ENCODE results near the gene RERE. TPM values are rescaled to one million over a fixed set of nuclear protein-coding genes. Genes with fewer than 3 reads are reported as not detected.

The RERE gene
- total RNA-seq, 2 donors from 2014 or later, result 144 to 174 TPM

GRCh38 chr1:8565802-8566201, 251.6 kb downstream of the RERE start:
- DNase-seq (ENCODE audit: low spot score) (no peak), ATAC-seq (ENCODE audit: insufficient number of reproducible peaks, low FRiP score, low read depth) (no peak)
- no peak for TF ChIP-seq CTCF (IDR thresholded peaks at IDR 0.05)
- Histone ChIP-seq H3K36me3 (no peaks in the 10 kb centered on the region), H3K9me3 (no peaks in the 10 kb centered on the region), H3K27ac (no peak overlapping the region), H3K4me3 (no peak overlapping the region), H3K4me1 (ENCODE audit: control insufficient read depth in 1 of 2, low read depth in 2 of 2) (peaks cover 3 to 21% of the 10 kb centered on the region in 2 donors), H3K27me3 (replicated peaks; ENCODE audit: insufficient read depth) (no peaks in the 10 kb centered on the region)

DNA sequence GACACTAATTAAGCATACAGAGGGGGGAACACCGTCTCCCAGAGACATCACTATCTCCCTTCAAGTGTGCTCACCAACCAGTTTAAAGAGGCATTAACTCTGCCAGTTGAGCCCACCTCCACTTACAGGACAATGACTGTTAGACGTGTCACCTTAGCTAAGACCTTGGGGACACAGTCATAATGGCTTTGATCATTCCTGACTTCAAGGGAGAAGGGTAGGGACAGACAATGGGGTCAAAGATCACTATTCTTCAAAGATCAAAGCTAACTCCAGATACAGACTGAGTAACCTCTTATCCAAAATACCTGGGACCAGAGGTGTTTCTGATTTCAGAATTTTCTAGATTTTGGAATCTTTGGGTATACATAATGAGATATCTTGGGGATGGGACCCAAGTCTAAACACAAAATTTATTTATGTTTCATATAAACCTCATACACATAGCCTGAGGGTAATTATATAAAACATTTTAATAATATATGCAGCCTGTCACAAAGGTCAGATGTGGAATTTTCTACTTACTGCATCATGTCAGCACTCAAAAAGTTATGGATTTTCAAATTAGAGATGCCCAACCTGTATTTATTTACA, 253.4 kb downstream of the RERE start:
- Histone ChIP-seq H3K4me1 (ENCODE audit: control insufficient read depth in 1 of 2, low read depth in 2 of 2) (peaks cover 0 to 12% of the 10 kb centered on the region in 2 donors), H3K36me3 (no peaks in the 10 kb centered on the region), H3K4me3 (no peak overlapping the region), H3K9me3 (no peaks in the 10 kb centered on the region), H3K27me3 (replicated peaks; ENCODE audit: insufficient read depth) (no peaks in the 10 kb centered on the region), H3K27ac (no peak overlapping the region)
- DNase-seq (ENCODE audit: low spot score) (no peak), ATAC-seq (ENCODE audit: insufficient number of reproducible peaks, low FRiP score, low read depth) (no peak)
- TF ChIP-seq CTCF (IDR thresholded peaks at IDR 0.05), result no peak

DNA sequence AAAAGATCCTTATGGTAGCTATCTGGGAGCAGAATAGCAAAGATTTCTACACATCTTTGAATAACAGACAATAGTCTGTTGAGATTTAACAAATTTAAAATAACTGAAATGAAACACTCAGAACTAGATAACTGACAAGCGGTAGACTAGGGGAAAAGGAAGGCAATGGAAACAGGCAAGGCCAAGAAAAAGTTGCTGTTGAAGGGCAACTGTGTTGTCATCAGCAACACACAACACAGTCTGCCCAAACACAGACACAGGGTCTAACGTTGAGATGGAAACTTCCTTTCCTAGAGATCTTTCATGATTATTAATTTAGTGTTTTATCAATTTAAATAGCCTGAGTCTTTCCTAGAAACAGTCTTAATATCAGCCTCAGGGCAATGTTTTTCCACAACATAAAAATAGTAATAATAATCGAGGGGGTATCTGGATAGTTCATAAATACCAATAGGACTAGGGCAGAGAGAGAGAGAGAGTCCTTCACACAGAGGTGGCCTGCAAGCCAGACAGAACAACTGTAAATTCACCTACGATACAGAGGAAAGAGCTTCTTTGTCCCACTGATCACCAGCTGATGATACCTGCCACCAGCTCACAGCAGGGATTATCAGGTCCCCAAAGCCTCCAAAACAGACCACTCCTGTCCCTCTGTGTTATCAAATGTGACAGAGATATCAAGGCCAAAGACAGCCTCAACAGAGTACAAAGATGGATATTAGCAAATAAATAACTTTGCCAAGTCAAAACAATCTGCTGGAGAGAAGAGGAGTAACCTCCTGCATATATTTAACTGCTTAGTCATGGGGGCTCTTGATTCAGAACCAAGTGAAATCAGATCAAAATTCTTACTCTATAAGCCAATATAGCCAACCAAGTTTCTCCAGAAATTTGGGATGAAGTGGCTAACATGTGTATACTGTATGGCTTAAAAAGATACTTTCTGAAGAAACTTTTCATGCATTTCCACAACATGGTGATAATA, 254.3 kb downstream of the RERE start:
- no peak for TF ChIP-seq CTCF (IDR thresholded peaks at IDR 0.05)
- H3K27ac ChIP-seq, result no peak overlapping the region
- no peaks in the 10 kb centered on the region for H3K9me3 ChIP-seq
- no peaks in the 10 kb centered on the region for H3K27me3 ChIP-seq (replicated peaks; ENCODE audit: insufficient read depth)
- no peaks in the 10 kb centered on the region for H3K36me3 ChIP-seq
- DNase-seq (ENCODE audit: low spot score) (no peak), ATAC-seq (ENCODE audit: insufficient number of reproducible peaks, low FRiP score, low read depth) (no peak)
- no peak overlapping the region for H3K4me3 ChIP-seq
- peaks cover 0 to 12% of the 10 kb centered on the region in 2 donors for H3K4me1 ChIP-seq (ENCODE audit: control insufficient read depth in 1 of 2, low read depth in 2 of 2)

DNA sequence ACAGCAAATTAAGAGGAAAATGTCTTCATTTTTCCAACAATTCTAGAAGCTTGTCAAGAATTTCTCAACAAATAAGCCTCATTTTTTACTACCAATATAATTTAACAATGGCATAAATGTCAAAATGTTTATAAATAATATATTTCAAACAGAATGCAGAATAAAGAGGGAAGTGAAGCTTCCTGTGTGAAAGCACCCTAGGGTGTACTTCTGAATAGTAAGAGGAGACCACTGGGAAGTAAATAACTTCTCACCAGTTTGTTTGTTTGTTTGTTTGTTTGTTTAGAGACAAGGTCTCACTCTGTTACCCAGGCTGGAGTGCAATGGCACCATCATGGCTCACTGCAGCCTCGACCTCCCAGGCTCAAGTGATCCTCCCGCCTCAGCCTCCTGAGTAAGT, 255.2 kb downstream of the RERE start:
- Histone ChIP-seq H3K36me3 (no peaks in the 10 kb centered on the region), H3K27ac (no peak overlapping the region)
- no peak for TF ChIP-seq CTCF (IDR thresholded peaks at IDR 0.05)

More for the DNA sequence above, 255.2 kb downstream of the RERE start:
- Histone ChIP-seq H3K4me3 (no peak overlapping the region), H3K9me3 (no peaks in the 10 kb centered on the region), H3K4me1 (ENCODE audit: control insufficient read depth in 1 of 2, low read depth in 2 of 2) (peaks cover 0 to 12% of the 10 kb centered on the region in 2 donors), H3K27me3 (replicated peaks; ENCODE audit: insufficient read depth) (no peaks in the 10 kb centered on the region)
- DNase-seq (ENCODE audit: low spot score), result no peak
- ATAC-seq (ENCODE audit: insufficient number of reproducible peaks, low FRiP score, low read depth), result no peak
